C4-2B (cell line): ENCODE measurements around the gene TNNI3K.

Source experiments
- ZFX ChIP-seq: fragments of 450-650 bp; IDR thresholded peaks from 2 replicates; pipeline ENCODE4 v1.6.1; 2017
- TF ChIP-seq, protein P1 (sequence below): fragments of 450-650 bp; conservative IDR thresholded peaks from 2 replicates; pipeline ENCODE4 v1.5.1; 2017; ENCODE audit warnings: mild to moderate bottlenecking

DNA sequence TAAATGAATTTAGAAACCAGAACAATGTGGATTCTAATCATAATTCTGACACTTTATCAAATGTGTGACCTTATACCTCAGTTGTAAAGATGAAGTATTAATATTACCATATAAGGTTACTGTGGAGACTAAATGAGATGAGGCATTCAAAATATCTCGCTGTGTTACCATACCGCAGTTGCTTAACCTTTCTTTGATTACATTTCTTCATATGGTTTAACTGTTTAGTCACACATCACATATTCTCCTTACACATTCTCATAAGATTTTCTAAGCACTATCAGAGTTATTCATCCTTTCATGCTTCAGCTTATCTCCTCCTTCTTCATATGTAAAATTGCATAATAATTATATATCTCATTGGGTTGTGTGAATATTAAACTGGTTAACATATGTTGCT, 188.3 kb downstream of the TNNI3K start:
- TF ChIP-seq, protein P1, sequence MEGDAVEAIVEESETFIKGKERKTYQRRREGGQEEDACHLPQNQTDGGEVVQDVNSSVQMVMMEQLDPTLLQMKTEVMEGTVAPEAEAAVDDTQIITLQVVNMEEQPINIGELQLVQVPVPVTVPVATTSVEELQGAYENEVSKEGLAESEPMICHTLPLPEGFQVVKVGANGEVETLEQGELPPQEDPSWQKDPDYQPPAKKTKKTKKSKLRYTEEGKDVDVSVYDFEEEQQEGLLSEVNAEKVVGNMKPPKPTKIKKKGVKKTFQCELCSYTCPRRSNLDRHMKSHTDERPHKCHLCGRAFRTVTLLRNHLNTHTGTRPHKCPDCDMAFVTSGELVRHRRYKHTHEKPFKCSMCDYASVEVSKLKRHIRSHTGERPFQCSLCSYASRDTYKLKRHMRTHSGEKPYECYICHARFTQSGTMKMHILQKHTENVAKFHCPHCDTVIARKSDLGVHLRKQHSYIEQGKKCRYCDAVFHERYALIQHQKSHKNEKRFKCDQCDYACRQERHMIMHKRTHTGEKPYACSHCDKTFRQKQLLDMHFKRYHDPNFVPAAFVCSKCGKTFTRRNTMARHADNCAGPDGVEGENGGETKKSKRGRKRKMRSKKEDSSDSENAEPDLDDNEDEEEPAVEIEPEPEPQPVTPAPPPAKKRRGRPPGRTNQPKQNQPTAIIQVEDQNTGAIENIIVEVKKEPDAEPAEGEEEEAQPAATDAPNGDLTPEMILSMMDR: no peak
- no peak for TF ChIP-seq ZFX
